Rectal smooth muscle tissue (tissue), 1 donor: ENCODE measurements around the gene TMEM63B.
A peak's percentile ranks its signal among the peaks of the same experiment; 100 is the strongest.

Experiments used
- H3K27ac ChIP-seq: one replicate; pipeline ENCODE4 v1.7.0; 2013; ENCODE audit warnings: low read depth, low read length, inconsistent platforms
- H3K27me3 ChIP-seq: one replicate; pipeline ENCODE4 v1.7.0; 2013; ENCODE audit warnings: low read length; ENCODE audit not compliant: control insufficient read depth, insufficient read depth
- H3K36me3 ChIP-seq: one replicate; pipeline ENCODE4 v1.7.0; 2013; ENCODE audit warnings: low read length; ENCODE audit not compliant: control insufficient read depth, insufficient read depth
- H3K4me1 ChIP-seq: one replicate; pipeline ENCODE4 v1.7.0; 2013; ENCODE audit warnings: low read length; ENCODE audit not compliant: control insufficient read depth, insufficient read depth
- H3K4me3 ChIP-seq: one replicate; pipeline ENCODE4 v1.7.0; 2013; ENCODE audit warnings: low read length
- H3K9ac ChIP-seq: one replicate; pipeline ENCODE4 v1.7.0; 2013; ENCODE audit warnings: low read length

Gene TMEM63B

DNA sequence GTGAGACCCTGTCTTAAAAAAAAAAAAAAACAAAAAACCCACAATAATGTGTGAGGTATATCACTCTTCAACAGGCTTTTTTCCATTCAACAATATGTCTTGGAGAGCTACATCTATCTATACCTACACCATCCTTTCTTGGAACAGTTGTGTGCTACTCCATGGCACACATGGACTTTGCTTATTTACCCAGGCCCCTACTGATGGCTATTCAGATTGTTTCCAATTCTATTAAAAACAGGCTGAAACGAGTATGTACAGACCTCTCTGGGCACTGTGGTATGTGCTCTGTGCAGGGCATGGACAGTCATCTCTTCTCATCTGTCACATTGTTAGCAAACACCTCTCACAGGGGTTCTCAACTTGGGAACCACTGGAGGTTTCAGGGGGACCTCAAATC is 28.2 kb upstream of the TMEM63B start:
- H3K4me3 ChIP-seq = no peak overlapping the region
- H3K36me3 ChIP-seq = peaks cover 3% of the 10 kb centered on the region
- H3K27me3 ChIP-seq = no peaks in the 10 kb centered on the region
- H3K9ac ChIP-seq = no peak overlapping the region
- H3K4me1 ChIP-seq = no peaks in the 10 kb centered on the region
- no peak overlapping the region for H3K27ac ChIP-seq

DNA sequence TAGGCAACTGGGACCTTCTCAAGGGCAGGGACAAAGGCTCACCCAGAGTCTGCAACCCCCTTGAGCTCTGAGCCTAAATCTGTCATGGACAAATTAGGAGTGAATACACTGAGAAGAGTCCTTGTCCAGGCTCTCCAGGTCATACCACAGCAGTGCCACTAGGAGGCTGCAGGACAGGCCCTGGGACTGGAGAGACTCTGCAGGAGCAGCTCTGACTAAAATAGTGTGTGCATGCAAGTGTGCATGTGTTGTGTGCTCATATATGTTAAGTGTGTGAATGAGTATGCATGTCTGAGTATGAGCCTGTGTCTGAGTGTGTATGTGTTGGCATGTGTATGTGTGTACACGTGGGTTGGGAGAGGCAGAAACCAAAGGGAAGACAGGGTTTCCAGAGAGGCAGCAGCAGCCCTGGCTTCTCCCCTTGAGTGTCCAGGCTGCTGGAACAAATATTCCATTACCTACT is 27.2 kb upstream of the TMEM63B start:
- Histone ChIP-seq H3K27ac (no peak overlapping the region), H3K27me3 (no peaks in the 10 kb centered on the region), H3K4me3 (no peak overlapping the region), H3K9ac (peak overlapping the region; percentile 6), H3K36me3 (peaks cover 3% of the 10 kb centered on the region), H3K4me1 (no peaks in the 10 kb centered on the region)

DNA sequence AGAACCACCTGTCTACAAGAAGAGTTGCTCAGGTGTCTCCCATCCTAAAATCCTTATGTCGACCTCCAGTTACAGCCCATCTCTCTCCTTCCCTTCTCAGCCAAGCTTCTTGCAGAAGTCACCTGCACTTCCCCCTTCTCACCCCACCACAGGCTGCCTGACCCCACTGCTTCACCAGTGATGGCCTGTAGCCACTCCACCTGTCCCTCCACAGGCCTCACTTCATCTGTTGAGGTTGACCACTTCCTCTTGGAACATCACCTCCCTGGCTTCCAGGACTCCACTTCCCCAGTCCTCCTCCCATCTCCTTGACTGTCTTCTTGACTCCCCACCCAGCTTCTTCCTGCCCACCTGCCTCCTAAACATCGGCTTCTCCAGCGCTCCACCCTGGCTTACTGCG is 25.5 kb upstream of the TMEM63B start:
- Histone ChIP-seq H3K27me3 (no peaks in the 10 kb centered on the region), H3K9ac (no peak overlapping the region), H3K4me1 (no peaks in the 10 kb centered on the region), H3K36me3 (peaks cover 3% of the 10 kb centered on the region), H3K4me3 (no peak overlapping the region), H3K27ac (no peak overlapping the region)

DNA sequence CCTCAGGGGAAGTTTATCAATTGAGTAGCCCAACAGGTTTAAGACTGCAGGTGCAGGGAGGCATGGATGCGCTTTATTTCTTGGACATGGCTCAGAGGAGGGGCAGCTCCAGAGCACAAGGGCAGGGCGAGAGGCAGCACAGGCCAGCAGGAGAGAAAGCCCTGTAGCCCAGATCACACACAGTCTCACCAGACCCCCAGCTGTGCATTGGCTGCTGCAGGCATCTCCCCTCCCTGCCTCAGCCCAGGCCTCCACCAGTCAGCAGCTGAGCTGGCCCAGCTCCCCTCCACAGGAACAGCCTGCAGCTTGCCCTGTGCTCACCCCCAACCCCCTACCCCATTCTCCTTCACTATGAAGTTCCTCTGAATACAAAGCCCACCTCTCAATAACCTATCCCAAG is 24.8 kb upstream of the TMEM63B start:
- H3K36me3 ChIP-seq = peaks cover 3% of the 10 kb centered on the region
- H3K4me3 ChIP-seq = no peak overlapping the region
- no peak overlapping the region for H3K27ac ChIP-seq
- H3K9ac ChIP-seq = no peak overlapping the region
- no peaks in the 10 kb centered on the region for H3K27me3 ChIP-seq
- no peaks in the 10 kb centered on the region for H3K4me1 ChIP-seq

DNA sequence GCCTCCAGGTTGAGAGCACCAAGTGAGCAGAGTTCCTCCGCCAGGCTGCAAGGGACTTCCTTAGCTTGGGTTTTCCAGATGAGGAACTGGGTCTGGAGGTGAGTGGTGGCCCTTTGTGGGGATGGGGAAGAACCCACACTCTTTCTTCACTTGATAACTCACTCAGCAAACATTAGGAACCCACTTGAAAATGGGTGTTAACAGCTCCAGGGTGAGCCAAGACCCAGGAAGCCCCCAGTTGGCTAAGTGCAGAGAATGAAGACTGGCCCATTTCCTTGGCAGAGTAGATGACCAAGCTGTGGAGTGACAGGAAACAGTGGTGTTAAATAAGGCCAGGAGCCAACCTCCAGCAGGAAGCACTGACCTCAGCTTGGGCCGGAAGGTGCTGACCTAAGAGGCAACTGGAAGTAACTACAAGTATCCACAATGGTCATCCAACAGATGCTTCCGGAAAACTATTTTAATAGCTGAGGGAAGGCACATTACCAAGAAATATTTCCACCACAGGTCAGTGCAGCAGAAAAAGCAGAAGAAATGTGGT is 22.8 kb upstream of the TMEM63B start:
- Histone ChIP-seq H3K36me3 (peaks cover 3% of the 10 kb centered on the region), H3K27ac (no peak overlapping the region)

DNA sequence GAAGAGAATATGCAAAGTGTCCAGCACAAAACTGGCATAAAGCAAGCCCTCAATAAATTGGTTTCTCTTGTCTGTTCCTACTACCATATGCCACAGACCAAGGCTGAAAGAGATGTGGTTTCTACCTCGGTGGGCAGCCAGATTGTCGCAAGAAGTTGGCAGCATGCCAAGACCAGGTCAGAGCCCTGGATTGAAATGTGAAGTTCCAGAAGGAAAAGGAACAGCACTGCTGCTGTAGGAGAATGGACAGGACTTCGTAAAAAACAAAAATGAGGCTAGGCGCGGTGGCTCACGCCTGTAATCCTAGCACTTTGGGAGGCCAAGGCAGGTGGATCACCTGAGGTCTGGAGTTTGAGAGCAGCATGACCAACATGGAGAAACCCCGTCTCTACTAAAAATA is 22.2 kb upstream of the TMEM63B start:
- peaks cover 3% of the 10 kb centered on the region for H3K36me3 ChIP-seq

More for the DNA sequence above, 22.8 kb upstream of the TMEM63B start:
- H3K9ac ChIP-seq = no peak overlapping the region
- H3K4me3 ChIP-seq = no peak overlapping the region
- H3K4me1 ChIP-seq = no peaks in the 10 kb centered on the region
- H3K27me3 ChIP-seq = no peaks in the 10 kb centered on the region

DNA sequence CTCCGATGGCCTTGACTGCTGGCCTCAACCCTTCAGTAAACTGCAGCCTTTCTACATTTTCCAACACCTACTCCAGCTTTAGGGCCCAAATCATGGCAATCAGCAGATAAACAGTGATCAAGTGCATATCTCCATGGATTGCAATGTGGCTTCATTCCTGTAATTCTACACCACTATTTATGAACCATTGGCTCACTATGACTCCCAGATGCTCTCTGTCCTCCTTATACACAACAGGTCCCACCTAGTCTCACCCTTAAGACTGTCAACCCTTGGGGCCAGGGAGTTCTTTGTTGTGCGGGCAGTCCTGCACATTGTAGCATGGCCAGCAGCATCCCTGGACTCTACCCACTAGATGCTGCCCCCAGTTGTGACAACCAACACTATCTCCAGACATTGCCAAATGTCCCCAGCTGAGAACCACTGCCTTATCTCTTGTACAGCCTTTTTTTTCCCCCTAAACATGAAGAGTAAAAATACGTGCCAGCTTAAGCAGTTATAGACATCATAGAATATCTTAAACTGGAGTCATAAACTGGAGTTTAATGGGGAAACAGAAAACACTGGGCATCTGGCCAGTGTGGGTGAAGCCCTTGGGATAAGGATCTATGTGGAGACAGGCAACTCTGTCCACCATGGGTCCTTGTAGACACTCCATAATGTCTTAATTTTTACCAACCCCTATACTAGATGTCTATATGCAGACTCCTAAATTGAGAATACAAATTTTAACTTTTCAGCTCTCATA is 21.2 kb upstream of the TMEM63B start:
- Histone ChIP-seq H3K9ac (no peak overlapping the region), H3K4me1 (no peaks in the 10 kb centered on the region), H3K27me3 (no peaks in the 10 kb centered on the region), H3K27ac (no peak overlapping the region), H3K36me3 (peaks cover 3% of the 10 kb centered on the region), H3K4me3 (no peak overlapping the region)

More for the DNA sequence above, 22.2 kb upstream of the TMEM63B start:
- H3K9ac ChIP-seq = no peak overlapping the region
- no peaks in the 10 kb centered on the region for H3K27me3 ChIP-seq
- H3K4me3 ChIP-seq = no peak overlapping the region
- H3K4me1 ChIP-seq = no peaks in the 10 kb centered on the region
- H3K27ac ChIP-seq = no peak overlapping the region

DNA sequence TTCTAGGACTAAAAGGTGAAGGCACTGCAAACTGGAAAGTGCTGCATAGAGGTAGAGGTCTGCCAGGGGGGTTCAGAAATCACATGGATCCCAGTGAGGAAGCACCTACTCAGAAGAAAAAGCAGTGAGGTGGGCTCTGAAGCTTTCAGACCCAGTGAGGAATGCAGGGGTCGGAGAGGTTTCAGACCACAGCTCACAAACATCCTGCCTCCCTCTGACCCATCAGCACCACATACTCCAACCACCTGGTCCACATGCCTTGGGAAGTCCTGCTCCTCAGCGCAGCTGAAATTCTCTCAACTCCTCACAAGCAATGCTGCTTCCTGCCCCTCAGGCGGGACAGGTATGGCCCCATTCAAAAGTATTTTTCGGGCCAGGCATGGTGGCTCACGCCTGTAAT is 20.3 kb upstream of the TMEM63B start:
- no peaks in the 10 kb centered on the region for H3K27me3 ChIP-seq
- no peak overlapping the region for H3K4me3 ChIP-seq
- H3K27ac ChIP-seq = no peak overlapping the region
- no peaks in the 10 kb centered on the region for H3K4me1 ChIP-seq
- no peak overlapping the region for H3K9ac ChIP-seq
- peaks cover 3% of the 10 kb centered on the region for H3K36me3 ChIP-seq

DNA sequence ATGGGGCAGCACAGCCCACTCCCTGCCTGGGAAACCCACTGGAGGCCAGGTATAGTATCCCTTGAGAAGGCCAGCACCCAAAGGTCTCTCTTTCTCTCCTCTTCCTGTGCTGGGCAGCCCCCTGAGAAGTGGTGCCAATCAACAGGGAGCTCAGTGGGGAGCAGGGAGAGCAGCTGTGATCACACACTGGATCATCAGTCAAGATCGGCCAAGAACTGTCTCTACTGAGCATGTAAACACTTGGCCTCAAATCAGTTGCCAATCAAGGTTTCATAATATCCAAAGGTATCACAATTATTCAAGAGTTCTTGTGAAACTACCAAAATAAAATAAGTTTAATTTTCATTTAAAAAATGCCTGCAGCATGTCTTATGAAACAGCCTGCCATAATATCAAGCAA is 18.9 kb upstream of the TMEM63B start:
- Histone ChIP-seq H3K36me3 (peaks cover 5% of the 10 kb centered on the region), H3K27me3 (no peaks in the 10 kb centered on the region), H3K27ac (no peak overlapping the region), H3K4me1 (no peaks in the 10 kb centered on the region), H3K9ac (no peak overlapping the region), H3K4me3 (no peak overlapping the region)

DNA sequence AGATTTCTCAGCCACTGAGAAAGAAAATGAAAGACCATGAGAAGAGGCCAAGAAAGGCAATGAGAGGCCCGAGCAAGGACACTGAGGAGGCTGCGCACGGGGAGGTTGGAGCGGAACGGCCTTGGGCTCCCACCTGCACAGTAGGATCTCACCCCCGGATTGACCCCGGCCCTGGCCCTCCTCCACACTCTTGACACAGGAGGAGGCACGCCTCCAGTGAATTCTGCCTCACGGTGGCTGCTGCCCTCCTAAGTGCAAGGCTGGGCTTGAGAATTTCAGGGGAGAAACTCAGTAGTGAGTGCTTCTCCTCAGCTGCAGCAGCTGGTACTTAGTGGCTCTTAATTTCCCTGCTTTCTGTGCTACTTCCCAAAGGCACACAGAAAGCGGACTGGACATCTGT is 18.1 kb upstream of the TMEM63B start:
- Histone ChIP-seq H3K36me3 (peaks cover 11% of the 10 kb centered on the region), H3K27ac (no peak overlapping the region)

DNA sequence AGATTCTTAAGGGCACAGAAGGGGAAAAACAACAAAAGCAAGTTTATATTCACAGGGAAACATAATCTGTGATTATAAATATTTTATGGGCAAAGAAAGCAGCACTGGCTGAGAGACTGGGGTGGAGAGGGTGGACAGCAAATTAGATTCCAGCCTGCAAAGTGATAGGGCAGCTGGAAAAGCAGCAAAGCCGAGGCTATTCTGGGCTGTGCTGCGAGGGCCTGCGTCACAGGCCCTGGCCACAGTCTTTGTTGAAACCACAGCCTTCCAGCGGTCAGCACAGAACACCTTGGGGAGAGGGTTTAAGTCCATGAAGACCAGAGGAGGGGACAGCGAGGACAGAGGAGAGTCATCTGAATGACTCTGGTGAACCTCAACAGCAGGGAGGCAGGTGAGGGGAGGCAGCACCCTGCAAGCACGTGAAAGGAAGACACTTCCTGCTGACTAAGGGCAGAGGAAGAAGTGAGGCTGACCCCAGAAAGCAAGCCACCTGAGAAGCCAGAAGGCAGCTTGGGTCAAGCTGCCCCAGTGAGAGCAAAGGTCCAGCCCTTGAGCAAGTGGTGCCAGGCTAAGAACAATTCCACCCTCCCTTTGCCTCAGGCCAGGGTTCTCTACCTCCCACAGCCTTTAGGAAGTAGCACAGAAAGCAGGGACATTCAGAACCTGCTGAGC is 17.2 kb upstream of the TMEM63B start:
- Histone ChIP-seq H3K27me3 (no peaks in the 10 kb centered on the region), H3K4me1 (no peaks in the 10 kb centered on the region), H3K9ac (no peak overlapping the region), H3K36me3 (peaks cover 11% of the 10 kb centered on the region), H3K4me3 (no peak overlapping the region), H3K27ac (no peak overlapping the region)

More for the DNA sequence above, 18.1 kb upstream of the TMEM63B start:
- H3K4me3 ChIP-seq = no peak overlapping the region
- no peaks in the 10 kb centered on the region for H3K27me3 ChIP-seq
- no peak overlapping the region for H3K9ac ChIP-seq
- no peaks in the 10 kb centered on the region for H3K4me1 ChIP-seq

DNA sequence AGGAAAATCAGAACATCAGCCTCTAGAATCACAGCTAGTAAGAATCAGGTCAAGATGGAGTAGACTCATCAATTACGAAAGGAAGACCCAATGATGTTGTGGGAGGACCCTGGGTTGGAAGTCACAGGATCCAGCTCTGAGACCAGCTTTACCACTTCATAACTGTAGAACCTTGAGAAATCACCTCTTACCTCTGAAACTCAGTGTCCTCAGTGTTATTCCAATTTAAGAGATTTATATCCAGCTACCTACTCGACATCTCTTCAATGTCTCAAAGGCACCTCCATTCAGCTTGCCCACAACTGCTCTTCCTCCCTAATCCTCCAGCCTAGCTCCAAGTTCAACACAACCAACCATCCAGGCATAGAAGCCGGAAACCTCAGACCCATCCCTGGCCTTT is 16.4 kb upstream of the TMEM63B start:
- Histone ChIP-seq H3K36me3 (peaks cover 11% of the 10 kb centered on the region), H3K4me3 (no peak overlapping the region), H3K27ac (no peak overlapping the region), H3K27me3 (no peaks in the 10 kb centered on the region), H3K9ac (no peak overlapping the region), H3K4me1 (no peaks in the 10 kb centered on the region)
